GM19099 (cell line): Measurements from ENCODE around the gene CAPN12.

Experiments
- POLR2A ChIP-seq: IDR thresholded peaks from 3 replicates; pipeline ENCODE4 v1.6.1; 2011; ENCODE audit warnings: low read depth; ENCODE audit not compliant: insufficient read length; ENCODE audit errors: extremely low read depth

CAPN12 gene, protein sequence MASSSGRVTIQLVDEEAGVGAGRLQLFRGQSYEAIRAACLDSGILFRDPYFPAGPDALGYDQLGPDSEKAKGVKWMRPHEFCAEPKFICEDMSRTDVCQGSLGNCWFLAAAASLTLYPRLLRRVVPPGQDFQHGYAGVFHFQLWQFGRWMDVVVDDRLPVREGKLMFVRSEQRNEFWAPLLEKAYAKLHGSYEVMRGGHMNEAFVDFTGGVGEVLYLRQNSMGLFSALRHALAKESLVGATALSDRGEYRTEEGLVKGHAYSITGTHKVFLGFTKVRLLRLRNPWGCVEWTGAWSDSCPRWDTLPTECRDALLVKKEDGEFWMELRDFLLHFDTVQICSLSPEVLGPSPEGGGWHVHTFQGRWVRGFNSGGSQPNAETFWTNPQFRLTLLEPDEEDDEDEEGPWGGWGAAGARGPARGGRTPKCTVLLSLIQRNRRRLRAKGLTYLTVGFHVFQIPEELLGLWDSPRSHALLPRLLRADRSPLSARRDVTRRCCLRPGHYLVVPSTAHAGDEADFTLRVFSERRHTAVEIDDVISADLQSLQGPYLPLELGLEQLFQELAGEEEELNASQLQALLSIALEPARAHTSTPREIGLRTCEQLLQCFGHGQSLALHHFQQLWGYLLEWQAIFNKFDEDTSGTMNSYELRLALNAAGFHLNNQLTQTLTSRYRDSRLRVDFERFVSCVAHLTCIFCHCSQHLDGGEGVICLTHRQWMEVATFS

GRCh38 chr19:38744298-38744681, at the start of gene CAPN12:
CAPN12 (minus strand) TSS chr19:38744474; CDS start chr19:38744165, 309 bp downstream.
- no peak for TF ChIP-seq POLR2A

DNA sequence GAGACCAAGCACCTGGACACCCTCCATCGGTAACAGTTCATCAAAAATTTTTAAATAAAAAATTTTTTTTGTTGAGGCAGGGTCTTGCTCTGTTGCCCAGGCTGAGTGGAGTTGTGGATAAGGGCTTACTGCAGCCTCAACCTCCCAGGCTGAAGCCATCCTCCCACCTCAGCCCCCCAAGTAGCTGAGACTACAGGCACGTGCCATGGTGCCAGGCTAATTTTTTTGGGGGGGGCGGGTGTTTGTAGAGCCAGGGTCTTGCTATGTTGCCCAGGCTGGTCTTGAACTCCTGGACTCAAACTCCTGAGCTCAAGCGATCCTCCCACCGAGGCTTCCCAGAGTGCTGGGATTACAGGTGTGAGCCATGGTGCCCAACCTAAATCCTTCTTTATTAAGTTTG, 49.4 kb upstream of the CAPN12 start:
- TF ChIP-seq POLR2A = no peak

GRCh38 chr19:38793177-38793576, 48.9 kb upstream of the CAPN12 start:
- TF ChIP-seq POLR2A = no peak

DNA sequence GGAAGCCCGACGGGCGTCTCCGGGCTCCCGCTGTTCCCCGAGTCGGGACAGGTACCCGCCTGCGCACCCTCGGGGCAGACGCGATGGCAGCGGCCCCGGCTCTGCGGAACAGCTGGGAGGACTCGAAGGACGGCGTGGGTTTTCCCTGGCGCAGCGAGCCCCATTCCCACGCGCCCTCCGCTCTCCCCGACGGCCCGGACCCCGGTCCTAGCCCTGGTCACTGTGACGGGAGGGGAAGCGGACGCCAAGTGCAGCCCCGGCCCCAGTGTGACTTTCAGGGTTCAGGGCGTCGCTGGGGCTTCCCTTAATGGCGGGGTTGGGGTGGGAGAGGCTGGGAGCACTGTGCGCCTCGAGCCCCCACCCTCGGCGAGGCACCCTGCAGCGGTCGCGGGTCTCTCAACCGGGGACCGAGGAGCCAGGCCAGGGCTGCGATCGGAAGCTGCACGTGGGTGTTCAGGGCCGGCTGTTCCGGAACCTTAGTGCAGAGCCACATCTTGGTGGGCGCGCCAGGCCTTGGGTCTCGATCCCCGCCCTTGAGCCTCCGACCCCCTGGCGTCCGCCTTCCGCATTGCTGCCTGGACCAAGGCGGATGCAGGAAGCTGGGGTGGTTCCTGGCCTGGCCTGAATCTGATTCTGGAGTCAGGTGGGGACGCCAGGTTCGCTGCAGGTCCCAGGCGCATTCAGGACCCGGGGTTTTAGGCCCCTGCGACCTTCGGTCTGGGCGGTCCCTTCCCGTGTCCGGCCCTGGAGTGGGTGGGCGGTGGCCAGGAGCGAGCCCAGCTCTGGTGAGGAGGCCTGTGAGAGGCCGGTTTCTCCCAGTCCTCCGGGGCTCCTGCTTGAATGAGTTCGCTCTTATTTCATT, 48.2 kb upstream of the CAPN12 start:
- no peak for TF ChIP-seq POLR2A

DNA sequence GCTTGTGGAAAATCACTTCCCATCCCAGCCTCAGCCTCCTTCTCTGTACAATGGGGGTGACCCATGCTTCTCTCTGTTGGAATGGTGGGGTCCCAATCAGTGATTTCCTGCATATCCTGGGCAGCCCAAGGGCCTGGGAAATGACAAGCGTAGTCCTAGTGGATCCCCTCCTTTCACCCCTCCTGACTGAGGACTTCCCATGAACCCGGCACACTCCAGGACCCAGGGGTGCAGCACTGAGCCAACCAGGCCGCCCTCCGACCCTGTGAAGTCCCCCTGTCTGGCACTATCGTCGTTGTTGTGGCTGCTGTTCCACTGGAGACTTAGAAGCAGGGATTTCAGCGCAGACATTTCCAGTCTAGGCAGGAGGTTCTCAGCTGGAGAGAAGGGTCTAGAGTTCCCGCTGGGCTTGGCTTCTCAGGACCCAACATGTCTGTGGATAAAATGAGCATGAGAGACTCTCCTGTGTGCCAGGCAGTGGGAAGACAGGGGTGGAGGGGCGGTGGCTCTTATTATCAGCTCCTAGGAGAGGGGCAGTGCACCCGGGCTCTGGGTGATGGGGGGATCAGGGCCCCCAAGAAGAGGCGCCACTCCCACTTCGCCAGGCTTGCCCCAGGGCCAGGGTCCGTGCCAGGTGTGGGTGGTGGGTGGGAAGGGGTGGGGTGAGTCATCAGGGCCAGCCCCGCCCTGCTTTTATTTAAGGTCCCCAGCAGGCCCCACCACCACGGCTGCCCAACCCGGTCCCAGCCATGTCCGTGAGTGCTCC, 44.4 kb upstream of the CAPN12 start, which contains the start of gene LGALS7B:
Gene LGALS7B (plus strand): TSS at position 723 of the 766 bp plus-strand sequence. CDS start 27 bp downstream, at position 750.
- no peak for TF ChIP-seq POLR2A

GRCh38 chr19:38786572-38787265, 42.4 kb upstream of the CAPN12 start:
- TF ChIP-seq POLR2A = no peak

DNA sequence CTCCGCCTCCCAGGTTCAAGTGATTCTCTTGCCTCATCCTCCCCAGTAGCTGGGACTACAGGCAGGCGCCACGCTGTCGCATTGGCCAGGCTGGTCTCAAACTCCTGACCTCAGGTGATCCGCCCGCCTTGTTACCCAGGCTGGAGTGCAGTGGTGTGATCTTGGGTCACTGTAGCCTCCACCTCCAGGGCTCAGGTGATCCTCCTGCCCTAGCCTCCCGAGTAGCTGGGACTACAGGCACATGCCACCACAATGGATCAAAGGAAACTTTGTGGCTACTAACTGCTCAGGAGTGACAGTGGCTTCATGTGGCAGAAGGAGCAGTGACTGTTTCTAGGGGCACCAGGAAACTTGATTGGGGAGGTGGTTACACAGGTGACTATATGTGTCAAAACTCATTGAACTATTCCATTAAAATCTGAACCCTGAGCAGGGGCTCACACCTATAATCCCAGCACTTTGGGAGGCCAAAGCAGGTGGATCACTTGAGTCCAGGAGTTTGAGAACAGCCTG, 41.0 kb upstream of the CAPN12 start:
- no peak for TF ChIP-seq POLR2A

DNA sequence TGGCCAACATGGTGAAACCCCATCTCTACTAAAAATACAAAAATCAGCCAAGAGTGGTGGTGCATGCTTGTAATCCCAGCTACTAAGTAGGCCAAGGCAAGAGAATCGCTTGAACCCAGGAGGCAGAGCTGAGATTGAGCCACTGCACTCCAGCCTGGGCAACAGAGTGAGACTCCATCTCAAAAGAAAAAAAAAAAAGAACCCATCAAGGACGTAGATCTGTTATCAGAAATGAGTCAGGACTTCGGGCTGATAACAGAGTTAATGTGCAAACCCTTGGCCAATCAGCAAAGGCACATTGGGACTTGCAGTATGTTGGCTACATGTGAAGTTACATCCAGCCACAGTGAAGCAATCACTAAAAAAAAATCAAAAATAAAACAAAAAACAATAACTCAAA, 40.0 kb upstream of the CAPN12 start:
- no peak for TF ChIP-seq POLR2A

GRCh38 chr19:38781058-38781457, 36.8 kb upstream of the CAPN12 start:
- TF ChIP-seq POLR2A = no peak

GRCh38 chr19:38780443-38780842, 36.2 kb upstream of the CAPN12 start:
- TF ChIP-seq POLR2A = no peak

DNA sequence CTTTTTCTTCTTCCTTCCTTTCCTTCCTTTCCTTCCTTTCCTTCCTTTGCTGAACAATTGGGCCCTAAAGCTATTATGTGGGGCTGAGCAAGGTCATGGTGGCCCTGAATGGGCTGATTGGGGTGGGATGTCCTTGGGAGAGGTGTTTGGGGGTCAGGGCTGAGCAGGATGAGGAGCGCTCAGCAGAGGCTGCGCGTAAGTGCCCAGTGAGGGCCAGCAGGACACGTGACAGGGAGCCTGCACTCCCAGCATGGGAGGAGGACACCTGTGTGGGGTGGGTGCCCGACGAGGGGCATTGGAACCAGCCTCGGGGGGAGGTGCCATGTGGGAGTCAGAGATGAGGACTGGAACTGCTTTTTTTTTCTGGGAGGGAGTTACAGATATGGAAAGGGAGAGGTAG, 34.5 kb upstream of the CAPN12 start:
- TF ChIP-seq POLR2A = no peak

DNA sequence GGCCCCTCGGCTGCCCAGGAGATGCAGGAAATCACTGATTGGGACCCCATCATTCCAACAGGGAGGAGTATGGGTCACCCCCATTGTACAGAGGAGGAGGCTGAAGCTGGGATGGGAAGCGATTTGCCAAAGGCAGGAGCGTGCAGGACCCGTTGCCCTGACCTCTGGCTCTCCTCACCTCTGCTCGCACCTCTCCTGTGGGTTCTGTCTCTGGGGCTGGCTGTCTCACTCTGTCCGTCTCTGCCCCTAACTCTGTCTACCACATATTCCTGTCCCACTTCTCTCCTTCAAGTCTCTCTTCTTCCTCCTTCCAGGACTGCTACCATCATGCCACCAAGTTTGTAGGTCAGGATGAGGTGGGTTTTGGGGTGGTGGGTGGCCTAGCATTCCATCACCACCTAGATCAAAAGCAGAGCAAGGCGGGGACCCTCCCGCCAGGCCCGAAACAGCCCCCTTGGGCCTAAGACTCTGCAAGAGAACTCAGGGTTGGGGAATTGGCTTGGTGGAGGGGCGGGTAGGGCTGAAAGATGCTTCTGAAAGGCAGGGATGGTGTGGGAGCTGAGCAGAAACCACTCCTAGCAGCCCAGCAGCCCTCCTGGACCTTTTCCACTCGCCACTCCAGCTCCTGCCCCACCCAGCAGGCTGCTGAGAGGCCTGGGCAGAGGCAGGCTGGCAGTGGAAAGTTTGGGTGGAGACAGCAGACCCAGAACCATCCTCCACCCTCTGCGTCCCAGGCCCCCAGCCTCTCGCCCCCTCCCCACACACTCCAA, 30.1 kb upstream of the CAPN12 start:
- TF ChIP-seq POLR2A = no peak
